ENCODE data around the gene RTEL1. TPM values are rescaled to one million over a fixed set of nuclear protein-coding genes. Genes with fewer than 3 reads are reported as not detected.

Gene RTEL1
- total and polyA plus RNA-seq, 9 of the 15 experiments (the other 6 are each of a cell fraction or from before 2014, with no cell fraction given): 0.36 to 61.0 (median 17.9) TPM

DNA sequence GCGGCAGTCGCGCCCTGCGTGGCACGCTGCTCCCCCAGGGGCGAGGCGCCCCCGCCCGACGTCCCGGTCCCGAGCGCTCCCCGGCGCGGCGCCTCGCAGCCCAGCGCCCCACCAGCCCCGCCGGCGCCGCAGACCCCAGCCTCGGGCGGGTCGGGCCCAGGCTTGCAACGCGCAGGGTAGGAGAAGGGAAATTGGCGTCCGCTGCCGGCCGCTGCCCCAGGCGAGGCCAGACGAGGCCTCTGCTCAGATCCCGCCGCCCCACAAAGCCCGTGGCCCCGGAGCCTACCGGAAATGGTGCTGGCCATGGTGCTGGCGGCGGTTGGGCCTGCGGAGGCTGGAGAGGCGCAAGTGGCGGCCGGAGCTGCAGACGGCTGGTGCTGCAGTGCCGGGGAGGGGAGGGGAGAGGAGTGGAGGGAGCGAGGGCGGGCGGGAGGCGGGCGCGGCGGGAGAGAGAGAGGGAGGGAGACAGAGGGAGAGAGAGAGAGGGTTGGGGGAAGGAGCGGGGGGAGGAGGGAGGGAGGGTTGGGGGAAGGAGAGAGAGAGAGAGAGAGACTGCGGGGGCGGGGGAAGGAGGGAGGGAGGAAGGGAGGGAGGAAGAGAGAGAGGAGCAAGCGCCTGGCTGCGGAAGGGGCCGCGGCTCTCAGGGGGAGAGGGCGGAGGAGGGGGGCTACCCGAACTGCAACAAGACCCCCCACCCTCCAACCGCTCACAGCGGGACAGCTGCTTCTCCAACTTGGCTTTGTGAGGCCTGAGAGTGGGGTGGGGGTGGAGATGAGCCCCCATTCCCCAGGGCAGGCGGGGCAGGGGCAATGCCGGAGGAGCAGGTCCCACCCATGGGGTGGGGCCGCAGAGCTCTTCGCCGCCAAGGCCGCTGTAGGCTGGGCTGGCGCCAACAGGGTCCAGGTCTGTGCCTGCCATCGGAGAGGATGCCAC is 4.8 kb upstream of the RTEL1 start, which contains the start of gene STMN3 (continued):
- TF ChIP-seq, protein P1, sequence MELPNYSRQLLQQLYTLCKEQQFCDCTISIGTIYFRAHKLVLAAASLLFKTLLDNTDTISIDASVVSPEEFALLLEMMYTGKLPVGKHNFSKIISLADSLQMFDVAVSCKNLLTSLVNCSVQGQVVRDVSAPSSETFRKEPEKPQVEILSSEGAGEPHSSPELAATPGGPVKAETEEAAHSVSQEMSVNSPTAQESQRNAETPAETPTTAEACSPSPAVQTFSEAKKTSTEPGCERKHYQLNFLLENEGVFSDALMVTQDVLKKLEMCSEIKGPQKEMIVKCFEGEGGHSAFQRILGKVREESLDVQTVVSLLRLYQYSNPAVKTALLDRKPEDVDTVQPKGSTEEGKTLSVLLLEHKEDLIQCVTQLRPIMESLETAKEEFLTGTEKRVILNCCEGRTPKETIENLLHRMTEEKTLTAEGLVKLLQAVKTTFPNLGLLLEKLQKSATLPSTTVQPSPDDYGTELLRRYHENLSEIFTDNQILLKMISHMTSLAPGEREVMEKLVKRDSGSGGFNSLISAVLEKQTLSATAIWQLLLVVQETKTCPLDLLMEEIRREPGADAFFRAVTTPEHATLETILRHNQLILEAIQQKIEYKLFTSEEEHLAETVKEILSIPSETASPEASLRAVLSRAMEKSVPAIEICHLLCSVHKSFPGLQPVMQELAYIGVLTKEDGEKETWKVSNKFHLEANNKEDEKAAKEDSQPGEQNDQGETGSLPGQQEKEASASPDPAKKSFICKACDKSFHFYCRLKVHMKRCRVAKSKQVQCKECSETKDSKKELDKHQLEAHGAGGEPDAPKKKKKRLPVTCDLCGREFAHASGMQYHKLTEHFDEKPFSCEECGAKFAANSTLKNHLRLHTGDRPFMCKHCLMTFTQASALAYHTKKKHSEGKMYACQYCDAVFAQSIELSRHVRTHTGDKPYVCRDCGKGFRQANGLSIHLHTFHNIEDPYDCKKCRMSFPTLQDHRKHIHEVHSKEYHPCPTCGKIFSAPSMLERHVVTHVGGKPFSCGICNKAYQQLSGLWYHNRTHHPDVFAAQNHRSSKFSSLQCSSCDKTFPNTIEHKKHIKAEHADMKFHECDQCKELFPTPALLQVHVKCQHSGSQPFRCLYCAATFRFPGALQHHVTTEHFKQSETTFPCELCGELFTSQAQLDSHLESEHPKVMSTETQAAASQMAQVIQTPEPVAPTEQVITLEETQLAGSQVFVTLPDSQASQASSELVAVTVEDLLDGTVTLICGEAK (IDR thresholded peaks at IDR 0.05): peak; percentile 87
- TF ChIP-seq, protein P1 (CRISPR knock-in tag; IDR thresholded peaks at IDR 0.05): peak; percentile 51; the same call in 1 of the 2 replicates
- no peak for TF ChIP-seq NCOR1 (IDR thresholded peaks at IDR 0.05)
- TF ChIP-seq DMBX1 (CRISPR knock-in tag; IDR thresholded peaks at IDR 0.05; ENCODE audit: borderline replicate concordance): peak; percentile 56; the same call in 1 of the 2 replicates
- peak; percentile 90 for TF ChIP-seq EGR1 (conservative IDR thresholded peaks at IDR 0.05)
- TF ChIP-seq IRF2 (CRISPR knock-in tag; IDR thresholded peaks at IDR 0.05): no peak
- TF ChIP-seq ZNF175 (CRISPR knock-in tag; IDR thresholded peaks at IDR 0.05; ENCODE audit: low read depth): peak; percentile 40; the same call in 1 of the 2 replicates
- TF ChIP-seq, protein P2, sequence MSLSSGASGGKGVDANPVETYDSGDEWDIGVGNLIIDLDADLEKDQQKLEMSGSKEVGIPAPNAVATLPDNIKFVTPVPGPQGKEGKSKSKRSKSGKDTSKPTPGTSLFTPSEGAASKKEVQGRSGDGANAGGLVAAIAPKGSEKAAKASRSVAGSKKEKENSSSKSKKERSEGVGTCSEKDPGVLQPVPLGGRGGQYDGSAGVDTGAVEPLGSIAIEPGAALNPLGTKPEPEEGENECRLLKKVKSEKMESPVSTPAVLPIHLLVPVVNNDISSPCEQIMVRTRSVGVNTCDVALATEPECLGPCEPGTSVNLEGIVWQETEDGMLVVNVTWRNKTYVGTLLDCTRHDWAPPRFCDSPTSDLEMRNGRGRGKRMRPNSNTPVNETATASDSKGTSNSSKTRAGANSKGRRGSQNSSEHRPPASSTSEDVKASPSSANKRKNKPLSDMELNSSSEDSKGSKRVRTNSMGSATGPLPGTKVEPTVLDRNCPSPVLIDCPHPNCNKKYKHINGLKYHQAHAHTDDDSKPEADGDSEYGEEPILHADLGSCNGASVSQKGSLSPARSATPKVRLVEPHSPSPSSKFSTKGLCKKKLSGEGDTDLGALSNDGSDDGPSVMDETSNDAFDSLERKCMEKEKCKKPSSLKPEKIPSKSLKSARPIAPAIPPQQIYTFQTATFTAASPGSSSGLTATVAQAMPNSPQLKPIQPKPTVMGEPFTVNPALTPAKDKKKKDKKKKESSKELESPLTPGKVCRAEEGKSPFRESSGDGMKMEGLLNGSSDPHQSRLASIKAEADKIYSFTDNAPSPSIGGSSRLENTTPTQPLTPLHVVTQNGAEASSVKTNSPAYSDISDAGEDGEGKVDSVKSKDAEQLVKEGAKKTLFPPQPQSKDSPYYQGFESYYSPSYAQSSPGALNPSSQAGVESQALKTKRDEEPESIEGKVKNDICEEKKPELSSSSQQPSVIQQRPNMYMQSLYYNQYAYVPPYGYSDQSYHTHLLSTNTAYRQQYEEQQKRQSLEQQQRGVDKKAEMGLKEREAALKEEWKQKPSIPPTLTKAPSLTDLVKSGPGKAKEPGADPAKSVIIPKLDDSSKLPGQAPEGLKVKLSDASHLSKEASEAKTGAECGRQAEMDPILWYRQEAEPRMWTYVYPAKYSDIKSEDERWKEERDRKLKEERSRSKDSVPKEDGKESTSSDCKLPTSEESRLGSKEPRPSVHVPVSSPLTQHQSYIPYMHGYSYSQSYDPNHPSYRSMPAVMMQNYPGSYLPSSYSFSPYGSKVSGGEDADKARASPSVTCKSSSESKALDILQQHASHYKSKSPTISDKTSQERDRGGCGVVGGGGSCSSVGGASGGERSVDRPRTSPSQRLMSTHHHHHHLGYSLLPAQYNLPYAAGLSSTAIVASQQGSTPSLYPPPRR (CRISPR knock-in tag; IDR thresholded peaks at IDR 0.05; ENCODE audit: borderline replicate concordance): peak; percentile 82; the same call in 1 of the 2 replicates
- TF ChIP-seq SMAD2 (IDR thresholded peaks at IDR 0.05; ENCODE audit: low read depth, low read length): no peak
- TF ChIP-seq THRAP3 (IDR thresholded peaks at IDR 0.05; ENCODE audit: borderline replicate concordance): no peak
